NCI-H526 treated with DMSO at 0.1 percent for 48 hours (cell line): ENCODE measurements around the gene TAF5L.
A peak's percentile ranks its signal among the peaks of the same experiment; 100 is the strongest.
"Not testable (repeated sequence)": the region's sequence is repeated elsewhere in the genome, so short reads cannot be mapped to it uniquely, and the experiment has no call there.

ENCODE experiments used
- DNase-seq: peaks from one replicate; lab custom pipeline; 2025; lab: John Stamatoyannopoulos, UW

TAF5L gene

GRCh38 chr1:229642376-229642775, 16.5 kb upstream of the TAF5L start:
- no peak for DNase-seq

GRCh38 chr1:229641306-229641705, 15.4 kb upstream of the TAF5L start:
- no peak for DNase-seq

GRCh38 chr1:229640455-229640854, 14.5 kb upstream of the TAF5L start:
- no peak for DNase-seq

GRCh38 chr1:229637746-229638145, 11.8 kb upstream of the TAF5L start:
- DNase-seq: no peak

GRCh38 chr1:229636042-229636441, 10.1 kb upstream of the TAF5L start:
- DNase-seq: no peak

- DNase-seq: no peak
Observed at GRCh38 chr1:229631966-229632365, 6.0 kb upstream of the TAF5L start.

- no peak for DNase-seq
Observed at GRCh38 chr1:229631148-229631547, 5.2 kb upstream of the TAF5L start.

GRCh38 chr1:229629261-229629660, 3.3 kb upstream of the TAF5L start:
- no peak for DNase-seq

- DNase-seq: no peak
Observed at GRCh38 chr1:229627003-229627402, 1.1 kb upstream of the TAF5L start.

GRCh38 chr1:229625071-229625914, 629 bp downstream of the TAF5L start:
- DNase-seq: peak; percentile 16

- DNase-seq: no peak
Observed at GRCh38 chr1:229624521-229625070, 1.3 kb downstream of the TAF5L start.

GRCh38 chr1:229623838-229624237, 2.1 kb downstream of the TAF5L start:
- DNase-seq: no peak

GRCh38 chr1:229623225-229623624, 2.7 kb downstream of the TAF5L start:
- no peak for DNase-seq

- DNase-seq: not testable (repeated sequence)
Observed at GRCh38 chr1:229622641-229623120, 3.2 kb downstream of the TAF5L start.

GRCh38 chr1:229621663-229622062, 4.3 kb downstream of the TAF5L start:
- no peak for DNase-seq

- DNase-seq: no peak
Observed at GRCh38 chr1:229620876-229621275, 5.0 kb downstream of the TAF5L start.

GRCh38 chr1:229619614-229620013, 6.3 kb downstream of the TAF5L start:
- no peak for DNase-seq

GRCh38 chr1:229619002-229619401, 6.9 kb downstream of the TAF5L start:
- DNase-seq: no peak

GRCh38 chr1:229617351-229618100, 8.4 kb downstream of the TAF5L start:
- no peak for DNase-seq

GRCh38 chr1:229614701-229615100, 11.2 kb downstream of the TAF5L start:
- DNase-seq: no peak

GRCh38 chr1:229613938-229614337, 12.0 kb downstream of the TAF5L start:
- no peak for DNase-seq

GRCh38 chr1:229608590-229608989, 17.3 kb downstream of the TAF5L start:
- DNase-seq: no peak

GRCh38 chr1:229607370-229607769, 18.6 kb downstream of the TAF5L start:
- no peak for DNase-seq
